Omental fat pad (tissue), 4 donors: ENCODE measurements around the gene GPR25. TPM values are rescaled to one million over a fixed set of nuclear protein-coding genes. Genes with fewer than 3 reads are reported as not detected.

Source experiments
- ATAC-seq: fragments of 150-250 bp; one replicate; pipeline ENCODE4 v1.9.1; 2016; ENCODE audit warnings: mild to moderate bottlenecking, moderate library complexity; ENCODE audit not compliant: low FRiP score
- DNase-seq: peaks from one replicate; pipeline ENCODE4 v3.0.0-alpha.2; 2019; ENCODE audit warnings: low spot score
- total RNA-seq, 4 donors: library from RNA; depleted of rRNA; stranded (reverse); fragments of >200 nt; gene quantifications; one replicate each; pipeline ENCODE4 v1.1.0, GENCODE V29; 2016
- TF ChIP-seq, protein P1 (sequence below), 3 donors: fragments of 450-650 bp; IDR thresholded peaks; one replicate each; pipeline ENCODE4 v1.5.1; 2016 to 2017; ENCODE audit warnings: antibody characterized with exemption in 3 of 3, mild to moderate bottlenecking in 3 of 3, moderate library complexity in 2 of 3

GPR25 gene
- total RNA-seq, 4 donors from 2014 or later: not detected

GRCh38 chr1:200918006-200918405, 45.2 kb downstream of the GPR25 start:
- ATAC-seq (no peak), DNase-seq (no peak)
- TF ChIP-seq, protein P1, sequence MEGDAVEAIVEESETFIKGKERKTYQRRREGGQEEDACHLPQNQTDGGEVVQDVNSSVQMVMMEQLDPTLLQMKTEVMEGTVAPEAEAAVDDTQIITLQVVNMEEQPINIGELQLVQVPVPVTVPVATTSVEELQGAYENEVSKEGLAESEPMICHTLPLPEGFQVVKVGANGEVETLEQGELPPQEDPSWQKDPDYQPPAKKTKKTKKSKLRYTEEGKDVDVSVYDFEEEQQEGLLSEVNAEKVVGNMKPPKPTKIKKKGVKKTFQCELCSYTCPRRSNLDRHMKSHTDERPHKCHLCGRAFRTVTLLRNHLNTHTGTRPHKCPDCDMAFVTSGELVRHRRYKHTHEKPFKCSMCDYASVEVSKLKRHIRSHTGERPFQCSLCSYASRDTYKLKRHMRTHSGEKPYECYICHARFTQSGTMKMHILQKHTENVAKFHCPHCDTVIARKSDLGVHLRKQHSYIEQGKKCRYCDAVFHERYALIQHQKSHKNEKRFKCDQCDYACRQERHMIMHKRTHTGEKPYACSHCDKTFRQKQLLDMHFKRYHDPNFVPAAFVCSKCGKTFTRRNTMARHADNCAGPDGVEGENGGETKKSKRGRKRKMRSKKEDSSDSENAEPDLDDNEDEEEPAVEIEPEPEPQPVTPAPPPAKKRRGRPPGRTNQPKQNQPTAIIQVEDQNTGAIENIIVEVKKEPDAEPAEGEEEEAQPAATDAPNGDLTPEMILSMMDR (IDR thresholded peaks at IDR 0.05): no peak

DNA sequence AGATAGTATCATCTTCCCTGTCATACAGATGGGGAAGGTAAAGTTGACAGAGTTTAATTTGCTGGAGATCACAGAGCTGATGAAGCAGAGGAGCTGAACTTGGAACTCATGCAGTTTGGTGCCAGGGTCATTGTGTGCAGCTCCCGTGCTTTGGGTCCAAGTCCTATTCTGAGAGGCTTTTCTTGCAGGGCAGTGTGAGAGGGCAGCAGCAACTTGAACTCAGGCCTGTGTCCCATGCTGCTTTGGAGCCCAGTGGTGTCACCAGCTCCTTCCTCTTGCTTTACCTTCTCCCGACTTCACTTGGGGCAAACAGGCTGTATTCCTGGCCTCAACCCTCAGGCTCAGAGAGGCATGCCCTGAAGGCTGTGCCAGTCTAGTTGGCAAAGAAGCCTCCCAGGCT, 46.6 kb downstream of the GPR25 start:
- ATAC-seq: no peak
- TF ChIP-seq, protein P1 (IDR thresholded peaks at IDR 0.05): no peak
- no peak for DNase-seq

DNA sequence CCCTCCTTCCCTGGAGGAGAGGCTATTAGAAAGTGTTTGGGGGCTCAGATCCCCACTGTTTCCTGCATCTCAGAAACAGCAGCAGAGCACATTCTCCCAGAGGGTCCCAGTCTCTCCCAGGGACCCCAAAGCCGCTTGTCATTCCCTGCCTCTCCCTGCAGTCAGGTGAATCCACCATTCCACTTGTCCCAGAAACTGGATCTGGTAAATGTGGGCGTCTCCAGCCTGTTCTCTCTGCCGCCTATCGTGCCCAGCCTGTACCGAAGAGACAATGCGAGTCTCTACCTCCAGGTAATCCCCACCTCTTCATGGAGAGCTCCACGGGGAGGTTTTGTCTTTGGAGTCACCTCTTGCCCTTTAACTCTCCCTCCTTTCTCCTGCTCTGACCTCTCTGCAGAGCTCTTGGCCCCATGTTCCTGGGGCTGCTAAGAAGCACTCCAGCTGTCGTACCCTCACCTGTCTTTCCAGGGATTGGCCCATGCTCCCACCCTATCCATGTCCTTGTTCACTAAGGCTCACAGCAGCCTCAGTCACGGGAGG, 48.9 kb downstream of the GPR25 start:
- ATAC-seq (no peak), DNase-seq (no peak)
- TF ChIP-seq, protein P1 (IDR thresholded peaks at IDR 0.05): no peak

- ATAC-seq (no peak), DNase-seq (no peak)
- TF ChIP-seq, protein P1 (IDR thresholded peaks at IDR 0.05): no peak
These were observed 49.6 kb downstream of the GPR25 start for GRCh38 chr1:200922406-200922805.

GRCh38 chr1:200923601-200924000, 50.8 kb downstream of the GPR25 start:
- ATAC-seq: no peak
- DNase-seq: no peak
- TF ChIP-seq, protein P1 (IDR thresholded peaks at IDR 0.05): no peak

Other genes starting within 250 kb of the GPR25 start
- 10 to 100 TPM; 15.1 to 30.4 (median 18.5) TPM for gene DDX59, start 203.1 kb upstream of the GPR25 start, total RNA-seq
- gene CAMSAP2, start 134.1 kb upstream of the GPR25 start, total RNA-seq: 10 to 100 TPM; 37.2 to 65.2 (median 44.5) TPM
- gene INAVA, start 21.9 kb downstream of the GPR25 start, total RNA-seq: under 1 TPM in 3 of 4 donors, not detected in 1; 0.09 to 0.95 (median 0.12) TPM
- 1 to 10 TPM in 3 of 4 donors, under 1 TPM in 1; 0.93 to 6.1 (median 3.7) TPM for gene KIF21B, start 150.7 kb downstream of the GPR25 start, total RNA-seq
- not detected for gene CACNA1S, start 239.4 kb downstream of the GPR25 start, total RNA-seq